ENCODE data around the gene SMYD3. TPM values are rescaled to one million over a fixed set of nuclear protein-coding genes. Genes with fewer than 3 reads are reported as not detected.

SMYD3 gene
- total RNA-seq, 1 experiment from 2014 or later, result 25.5 TPM

GRCh38 chr1:245777752-245778151 is 729.3 kb downstream of the SMYD3 start:
- Histone ChIP-seq H3K4me1 (ENCODE audit: insufficient read depth, low read length) (no peaks in the 10 kb centered on the region; the same call in 1 of the 2 replicates), H2BK15ac (ENCODE audit: low read depth, low read length) (no peak overlapping the region), H2BK5ac (ENCODE audit: insufficient read length, low read length) (no peak overlapping the region), H2BK20ac (ENCODE audit: low read depth, low read length, poor library complexity, severe bottlenecking) (no peak overlapping the region), H3K23me2 (ENCODE audit: insufficient read length, low read depth, low read length, poor library complexity, severe bottlenecking) (no peaks in the 10 kb centered on the region), H2BK12ac (ENCODE audit: insufficient read length, low read depth, low read length) (no peak overlapping the region), H4K5ac (ENCODE audit: insufficient read length, low read depth, low read length) (no peak overlapping the region), H3K27me3 (ENCODE audit: insufficient read depth, low read length) (no peaks in the 10 kb centered on the region), H4K20me1 (ENCODE audit: control insufficient read depth, insufficient read depth, insufficient read length) (no peaks in the 10 kb centered on the region), H3K79me2 (ENCODE audit: insufficient read depth, low read length) (no peaks in the 10 kb centered on the region), H3T11ph (ENCODE audit: low read length) (no peak overlapping the region), H3K79me1 (ENCODE audit: insufficient read depth, low read depth, low read length, poor library complexity, severe bottlenecking) (no peaks in the 10 kb centered on the region), H3K27ac (ENCODE audit: insufficient read length, low read depth, low read length) (no peak overlapping the region), H3K23ac (ENCODE audit: insufficient read length, low read depth, low read length) (no peak overlapping the region), H3K18ac (ENCODE audit: insufficient read length, low read depth, low read length) (no peak overlapping the region), H2BK120ac (ENCODE audit: low read depth, low read length, poor library complexity, severe bottlenecking) (no peak overlapping the region), H4K91ac (ENCODE audit: insufficient read length, low read depth, low read length) (no peak overlapping the region), H2AK5ac (ENCODE audit: insufficient read length, low read length) (no peak overlapping the region), H4K8ac (replicated peaks; ENCODE audit: insufficient read length, low read depth, low read length) (no peak overlapping the region), H3K56ac (ENCODE audit: insufficient read length, low read depth, low read length) (no peak overlapping the region), H3K14ac (ENCODE audit: insufficient read depth, low read length) (no peak overlapping the region), H3K4ac (ENCODE audit: low read depth, low read length) (no peak overlapping the region), H2AFZ (ENCODE audit: low read length) (no peak overlapping the region), H3K4me2 (ENCODE audit: insufficient read depth, insufficient read length, low read length) (no peak overlapping the region), H3K9me3 (ENCODE audit: control insufficient read depth, low read depth, low read length) (no peaks in the 10 kb centered on the region), H3K9ac (ENCODE audit: extremely low read depth, insufficient read length, low read length) (no peak overlapping the region)
- no peaks in the 10 kb centered on the region; a peak in 1 of 7 replicates for H3K36me3 Mint-ChIP-seq (ENCODE audit: insufficient read depth in 1 of 3, low read depth in 3 of 3)
- H3K4me3 Mint-ChIP-seq, result no peak overlapping the region
- no CpG with 5 or more reads among the region's 3 CpGs for WGBS (ENCODE audit: extremely low coverage, insufficient read length, low lambda C conversion rate)
- no peak for DNase-seq
- H3K4me1 Mint-ChIP-seq, result peaks cover 14 to 21% of the 10 kb centered on the region in 2 experiments
- no peak for TF ChIP-seq CTCF (conservative IDR thresholded peaks at IDR 0.05)
- peaks cover 2 to 3% of the 10 kb centered on the region in 2 experiments; a peak in 2 of 5 replicates for H3K9me3 Mint-ChIP-seq
- no peak overlapping the region for H3K27ac Mint-ChIP-seq
- no peaks in the 10 kb centered on the region for H3K27me3 Mint-ChIP-seq (ENCODE audit: low read depth)

Data from H9 (cell line).